ENCODE measurements around the gene PDYN. TPM values are rescaled to one million over a fixed set of nuclear protein-coding genes. Genes with fewer than 3 reads are reported as not detected.
"Not testable (repeated sequence)": the region's sequence is repeated elsewhere in the genome, so short reads cannot be mapped to it uniquely, and the experiment has no call there.

PDYN gene
- not detected for total RNA-seq

GRCh38 chr20:1993986-1994385 lies at the start of gene PDYN:
Gene PDYN, minus strand, starts transcription at chr20:1994058. Its CDS starts 10,974 bp downstream, at chr20:1983084.
- Mint-ChIP-seq H3K9me3 (no peaks in the 10 kb centered on the region), H3K4me3 (no peak within 1 kb of the TSS), H3K4me1 (no peaks in the 10 kb centered on the region), H3K27ac (no peak within 1 kb of the TSS), H3K36me3 (no peaks in the 10 kb centered on the region), H3K27me3 (peaks cover 35% of the 10 kb centered on the region)
- DNase-seq (no peak), ATAC-seq (ENCODE audit: low read depth) (no peak)
- POLR2A ChIA-PET = no interaction called here

- no peak for ATAC-seq (ENCODE audit: low read depth)
- POLR2A ChIA-PET = no interaction called here
- H3K36me3 Mint-ChIP-seq = no peaks in the 10 kb centered on the region
Measured at GRCh38 chr20:2042400-2042799, 48.5 kb upstream of the PDYN start.

GRCh38 chr20:2038161-2038560 lies 44.3 kb upstream of the PDYN start:
- Mint-ChIP-seq H3K36me3 (no peaks in the 10 kb centered on the region), H3K4me3 (no peak overlapping the region), H3K9me3 (no peaks in the 10 kb centered on the region), H3K4me1 (no peaks in the 10 kb centered on the region), H3K27ac (no peak overlapping the region), H3K27me3 (peaks cover 27% of the 10 kb centered on the region)
- no peak for DNase-seq
- ATAC-seq (ENCODE audit: low read depth) = no peak
- POLR2A ChIA-PET = no interaction called here

More at GRCh38 chr20:2042400-2042799, 48.5 kb upstream of the PDYN start:
- no peak for DNase-seq
- no peaks in the 10 kb centered on the region for H3K9me3 Mint-ChIP-seq
- H3K27me3 Mint-ChIP-seq = peaks cover 12% of the 10 kb centered on the region
- H3K4me3 Mint-ChIP-seq = no peak overlapping the region
- no peaks in the 10 kb centered on the region for H3K4me1 Mint-ChIP-seq
- H3K27ac Mint-ChIP-seq = no peak overlapping the region

- Mint-ChIP-seq H3K27me3 (peaks cover 28% of the 10 kb centered on the region), H3K4me1 (no peaks in the 10 kb centered on the region), H3K4me3 (no peak overlapping the region), H3K9me3 (no peaks in the 10 kb centered on the region), H3K27ac (no peak overlapping the region), H3K36me3 (no peaks in the 10 kb centered on the region)
- ATAC-seq (ENCODE audit: low read depth) (no peak), DNase-seq (no peak)
- POLR2A ChIA-PET = no interaction called here
Measured at GRCh38 chr20:2037296-2037914, 43.5 kb upstream of the PDYN start.

- peaks cover 23% of the 10 kb centered on the region for H3K27me3 Mint-ChIP-seq
- H3K27ac Mint-ChIP-seq; H3K36me3 Mint-ChIP-seq; H3K4me1 Mint-ChIP-seq; POLR2A ChIA-PET; H3K9me3 Mint-ChIP-seq; ATAC-seq (ENCODE audit: low read depth); DNase-seq; H3K4me3 Mint-ChIP-seq: not testable (repeated sequence)
Measured at GRCh38 chr20:2036357-2036756, 42.5 kb upstream of the PDYN start.

GRCh38 chr20:2032168-2032567 lies 38.3 kb upstream of the PDYN start:
- POLR2A ChIA-PET = no interaction called here
- no peaks in the 10 kb centered on the region for H3K36me3 Mint-ChIP-seq
- H3K9me3 Mint-ChIP-seq = no peaks in the 10 kb centered on the region
- no peak overlapping the region for H3K27ac Mint-ChIP-seq
- DNase-seq = no peak
- H3K27me3 Mint-ChIP-seq = peaks cover 19% of the 10 kb centered on the region
- H3K4me3 Mint-ChIP-seq = no peak overlapping the region
- no peak for ATAC-seq (ENCODE audit: low read depth)
- H3K4me1 Mint-ChIP-seq = no peaks in the 10 kb centered on the region

- POLR2A ChIA-PET = no interaction called here
Measured at GRCh38 chr20:2026514-2026913, 32.7 kb upstream of the PDYN start.

GRCh38 chr20:2026004-2026403 lies 32.1 kb upstream of the PDYN start:
- Mint-ChIP-seq H3K27me3 (peaks cover 8% of the 10 kb centered on the region), H3K4me1 (no peaks in the 10 kb centered on the region), H3K9me3 (peaks cover 2% of the 10 kb centered on the region), H3K27ac (no peak overlapping the region), H3K4me3 (no peak overlapping the region), H3K36me3 (no peaks in the 10 kb centered on the region)
- ATAC-seq (ENCODE audit: low read depth) = no peak
- POLR2A ChIA-PET = no interaction called here
- no peak for DNase-seq

More at GRCh38 chr20:2026514-2026913, 32.7 kb upstream of the PDYN start:
- ATAC-seq (ENCODE audit: low read depth) = no peak
- H3K4me1 Mint-ChIP-seq = no peaks in the 10 kb centered on the region
- H3K9me3 Mint-ChIP-seq = peaks cover 2% of the 10 kb centered on the region
- H3K36me3 Mint-ChIP-seq = no peaks in the 10 kb centered on the region
- DNase-seq = no peak
- no peak overlapping the region for H3K27ac Mint-ChIP-seq
- H3K27me3 Mint-ChIP-seq = peaks cover 5% of the 10 kb centered on the region
- H3K4me3 Mint-ChIP-seq = no peak overlapping the region

GRCh38 chr20:2023151-2023550 lies 29.3 kb upstream of the PDYN start:
- ATAC-seq (ENCODE audit: low read depth) (no peak), DNase-seq (no peak)
- H3K4me3 Mint-ChIP-seq = no peak overlapping the region
- POLR2A ChIA-PET = no interaction called here
- peaks cover 19% of the 10 kb centered on the region for H3K27me3 Mint-ChIP-seq
- no peaks in the 10 kb centered on the region for H3K4me1 Mint-ChIP-seq
- H3K27ac Mint-ChIP-seq = no peak overlapping the region
- no peaks in the 10 kb centered on the region for H3K36me3 Mint-ChIP-seq
- H3K9me3 Mint-ChIP-seq = peaks cover 2% of the 10 kb centered on the region

GRCh38 chr20:2022163-2022562 lies 28.3 kb upstream of the PDYN start:
- Mint-ChIP-seq H3K27me3 (peaks cover 24% of the 10 kb centered on the region), H3K4me1 (no peaks in the 10 kb centered on the region), H3K36me3 (no peaks in the 10 kb centered on the region), H3K4me3 (no peak overlapping the region), H3K9me3 (peaks cover 2% of the 10 kb centered on the region), H3K27ac (no peak overlapping the region)
- ATAC-seq (ENCODE audit: low read depth) (no peak), DNase-seq (no peak)
- POLR2A ChIA-PET = no interaction called here

- no peaks in the 10 kb centered on the region for H3K9me3 Mint-ChIP-seq
- DNase-seq (no peak), ATAC-seq (ENCODE audit: low read depth) (no peak)
- H3K27me3 Mint-ChIP-seq = peaks cover 8% of the 10 kb centered on the region
- no peak overlapping the region for H3K27ac Mint-ChIP-seq
- H3K4me3 Mint-ChIP-seq = no peak overlapping the region
- POLR2A ChIA-PET = no interaction called here
- no peaks in the 10 kb centered on the region for H3K4me1 Mint-ChIP-seq
- no peaks in the 10 kb centered on the region for H3K36me3 Mint-ChIP-seq
Measured at GRCh38 chr20:2010533-2010932, 16.7 kb upstream of the PDYN start.

GRCh38 chr20:2006452-2007361 lies 12.8 kb upstream of the PDYN start:
- Mint-ChIP-seq H3K4me3 (no peak overlapping the region), H3K27me3 (no peaks in the 10 kb centered on the region), H3K36me3 (no peaks in the 10 kb centered on the region), H3K27ac (no peak overlapping the region), H3K9me3 (no peaks in the 10 kb centered on the region), H3K4me1 (no peaks in the 10 kb centered on the region)
- ATAC-seq (ENCODE audit: low read depth) (no peak), DNase-seq (no peak)
- POLR2A ChIA-PET = no interaction called here

- DNase-seq = peak; percentile 74
- H3K27ac Mint-ChIP-seq = no peak overlapping the region
Measured at GRCh38 chr20:2005831-2006426, 12.1 kb upstream of the PDYN start.

GRCh38 chr20:2005359-2005758 lies 11.5 kb upstream of the PDYN start:
- Mint-ChIP-seq H3K4me1 (no peaks in the 10 kb centered on the region), H3K27me3 (peaks cover 4% of the 10 kb centered on the region), H3K27ac (no peak overlapping the region), H3K36me3 (no peaks in the 10 kb centered on the region), H3K9me3 (no peaks in the 10 kb centered on the region), H3K4me3 (no peak overlapping the region)
- DNase-seq (no peak), ATAC-seq (ENCODE audit: low read depth) (no peak)
- POLR2A ChIA-PET = no interaction called here

More at GRCh38 chr20:2005831-2006426, 12.1 kb upstream of the PDYN start:
- Mint-ChIP-seq H3K36me3 (no peaks in the 10 kb centered on the region), H3K9me3 (no peaks in the 10 kb centered on the region), H3K4me1 (no peaks in the 10 kb centered on the region), H3K27me3 (peaks cover 4% of the 10 kb centered on the region), H3K4me3 (no peak overlapping the region)
- POLR2A ChIA-PET = no interaction called here
- ATAC-seq (ENCODE audit: low read depth) = no peak

All from activated naive CD8-positive, alpha-beta T cell treated with anti-CD3 and anti-CD28 coated beads, Interleukin-2, amount 10 ng/mL, durations not matched to agents 7 days and 5 days (primary cell).